HUES48 (cell line): Measurements from ENCODE around the gene CARF.
"Not testable (repeated sequence)": the region's sequence is repeated elsewhere in the genome, so short reads cannot be mapped to it uniquely, and the experiment has no call there.

Experiments used
- H3K27ac ChIP-seq: one replicate; pipeline ENCODE4 v1.7.0; 2013; ENCODE audit warnings: low read depth, low read length, inconsistent platforms
- H3K27me3 ChIP-seq: 2 replicates; pipeline ENCODE4 v1.6.1; 2013; ENCODE audit warnings: mild to moderate bottlenecking, low read length; ENCODE audit not compliant: control insufficient read depth, insufficient read depth
- H3K36me3 ChIP-seq: 2 replicates; pipeline ENCODE4 v1.6.1; 2013; ENCODE audit warnings: low read length; ENCODE audit not compliant: control insufficient read depth, insufficient read depth
- H3K4me1 ChIP-seq: 2 replicates; pipeline ENCODE4 v1.6.1; 2013; ENCODE audit warnings: mild to moderate bottlenecking, low read length; ENCODE audit not compliant: control insufficient read depth, insufficient read depth
- H3K4me3 ChIP-seq: 2 replicates; pipeline ENCODE4 v1.5.1; 2013; ENCODE audit warnings: mild to moderate bottlenecking, low read depth, low read length
- H3K9ac ChIP-seq: 2 replicates; pipeline ENCODE4 v1.6.1; 2013; ENCODE audit warnings: mild to moderate bottlenecking, low read depth, low read length, moderate library complexity
- H3K9me3 ChIP-seq: 2 replicates; pipeline ENCODE4 v1.6.1; 2013; ENCODE audit warnings: low read length; ENCODE audit not compliant: control insufficient read depth, insufficient read depth

The CARF gene

DNA sequence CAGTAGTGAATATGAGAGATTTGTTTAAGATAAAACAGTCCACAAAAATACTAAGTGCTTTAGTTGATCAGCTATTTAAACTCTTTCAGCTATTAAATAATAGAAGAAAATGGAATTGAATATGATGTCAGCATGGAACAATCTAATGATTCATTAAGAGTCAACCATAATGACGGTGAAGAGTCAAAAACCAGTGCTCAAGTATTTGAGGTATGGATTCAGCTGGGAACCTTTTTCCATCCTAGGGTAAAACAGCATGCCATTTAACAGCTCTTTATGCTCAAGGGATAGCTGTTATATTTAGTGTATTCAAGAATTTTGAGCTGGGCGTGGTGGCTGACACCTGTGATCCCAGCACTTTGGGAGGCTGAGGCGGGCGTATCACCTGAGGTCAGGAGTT lies 29.7 kb downstream of the CARF start:
- H3K4me3 ChIP-seq: no peak overlapping the region
- 0 out of 2 replicates have a peak, but pooled peaks cover 4% of the 10 kb centered on the region for H3K9me3 ChIP-seq
- H3K4me1 ChIP-seq: no peaks in the 10 kb centered on the region
- no peak overlapping the region for H3K9ac ChIP-seq
- no peaks in the 10 kb centered on the region for H3K27me3 ChIP-seq
- H3K27ac ChIP-seq: no peak overlapping the region
- H3K36me3 ChIP-seq: no peaks in the 10 kb centered on the region

DNA sequence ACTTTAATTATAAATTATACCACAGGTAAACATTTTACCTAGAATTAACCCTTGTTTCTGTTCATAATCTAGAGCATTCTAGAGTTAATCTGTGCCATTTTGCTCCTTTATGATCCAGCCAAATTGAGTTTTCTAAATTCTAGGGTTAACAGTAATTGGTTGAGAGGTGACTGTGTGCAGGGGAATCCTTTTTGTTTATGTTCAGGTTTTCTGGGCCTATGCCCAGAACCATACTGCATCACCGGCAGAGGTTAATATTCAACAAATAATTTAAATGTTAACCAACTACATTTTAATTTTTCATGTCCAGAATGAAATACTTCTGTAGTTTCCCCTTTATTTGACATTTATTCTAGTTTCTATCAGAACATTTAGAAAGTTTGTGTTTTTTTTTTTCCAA lies 32.3 kb downstream of the CARF start:
- H3K36me3 ChIP-seq: no peaks in the 10 kb centered on the region
- H3K9me3 ChIP-seq: peaks cover 11% of the 10 kb centered on the region; the same call in 1 of the 2 replicates
- no peak overlapping the region for H3K27ac ChIP-seq
- H3K4me3 ChIP-seq: no peak overlapping the region
- H3K4me1 ChIP-seq: no peaks in the 10 kb centered on the region
- H3K9ac ChIP-seq: no peak overlapping the region
- no peaks in the 10 kb centered on the region for H3K27me3 ChIP-seq

DNA sequence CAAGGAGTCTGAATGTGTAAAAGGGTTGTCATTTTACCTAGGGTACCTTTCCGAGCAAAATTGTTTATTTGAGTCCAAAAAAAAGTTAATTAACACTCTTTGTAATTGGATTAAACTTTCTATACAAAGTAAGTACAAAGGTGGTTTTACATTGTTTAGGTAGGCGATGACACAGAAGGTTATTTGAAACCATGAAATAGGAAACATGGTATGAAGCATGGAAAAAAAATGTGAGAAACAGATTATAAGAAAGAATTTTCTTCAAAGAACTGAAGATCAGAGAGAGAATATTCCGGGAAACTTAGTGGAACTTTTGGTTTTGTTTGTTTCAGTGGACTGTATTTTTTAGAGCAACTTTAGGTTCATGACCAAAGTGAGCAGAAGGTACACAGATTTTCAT lies 32.7 kb downstream of the CARF start:
- Histone ChIP-seq H3K4me1 (no peaks in the 10 kb centered on the region), H3K4me3 (no peak overlapping the region), H3K9ac (no peak overlapping the region), H3K27ac (no peak overlapping the region), H3K27me3 (no peaks in the 10 kb centered on the region), H3K36me3 (no peaks in the 10 kb centered on the region), H3K9me3 (peaks cover 11% of the 10 kb centered on the region; the same call in 1 of the 2 replicates)

DNA sequence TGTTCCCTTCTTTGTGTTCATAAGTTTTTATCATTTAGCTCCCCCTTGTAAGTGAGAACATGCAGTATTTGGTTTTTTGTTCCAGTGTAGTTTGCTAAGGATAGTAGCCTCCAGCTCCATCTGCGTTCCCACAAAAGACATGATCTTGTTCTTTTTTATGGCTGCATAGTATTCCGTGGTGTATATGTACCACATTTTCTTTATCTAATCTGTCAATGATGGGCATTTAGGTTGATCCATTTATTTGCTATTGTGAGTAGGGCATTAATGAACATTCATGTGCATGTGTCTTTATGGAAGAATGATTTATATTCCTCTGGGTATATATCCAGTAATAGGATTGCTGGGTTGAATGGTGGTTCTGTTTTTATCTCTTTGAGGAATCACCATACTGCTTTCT lies 33.4 kb downstream of the CARF start:
- H3K4me1 ChIP-seq: no peaks in the 10 kb centered on the region
- H3K9me3 ChIP-seq: peaks cover 11% of the 10 kb centered on the region; the same call in 1 of the 2 replicates
- no peaks in the 10 kb centered on the region for H3K36me3 ChIP-seq

DNA sequence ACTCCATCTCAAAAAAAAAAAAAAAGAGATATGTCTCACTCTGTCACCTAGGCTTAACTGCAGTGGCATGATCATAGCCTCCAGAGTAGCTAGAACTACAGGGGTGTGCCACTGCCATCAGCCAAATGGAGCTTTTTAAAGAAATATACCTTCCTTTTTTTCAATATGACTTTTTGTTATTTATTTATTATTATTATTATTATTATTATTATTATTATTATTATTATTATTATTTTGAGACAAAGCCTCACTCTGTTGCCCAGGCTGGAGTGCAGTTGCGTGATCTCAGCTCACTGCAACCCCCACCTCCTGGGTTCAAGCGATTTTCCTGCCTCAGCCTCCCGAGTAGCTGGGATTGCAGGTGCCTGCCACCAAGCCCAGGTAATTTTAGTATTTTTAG lies 37.3 kb downstream of the CARF start:
- not testable (repeated sequence) for H3K4me3 ChIP-seq, H3K9ac ChIP-seq, H3K4me1 ChIP-seq, H3K27me3 ChIP-seq, H3K27ac ChIP-seq, H3K36me3 ChIP-seq
- H3K9me3 ChIP-seq: peaks cover 11% of the 10 kb centered on the region; the same call in 1 of the 2 replicates

More for the DNA sequence above, 33.4 kb downstream of the CARF start:
- no peak overlapping the region for H3K27ac ChIP-seq
- H3K27me3 ChIP-seq: no peaks in the 10 kb centered on the region
- no peak overlapping the region for H3K9ac ChIP-seq
- no peak overlapping the region for H3K4me3 ChIP-seq

DNA sequence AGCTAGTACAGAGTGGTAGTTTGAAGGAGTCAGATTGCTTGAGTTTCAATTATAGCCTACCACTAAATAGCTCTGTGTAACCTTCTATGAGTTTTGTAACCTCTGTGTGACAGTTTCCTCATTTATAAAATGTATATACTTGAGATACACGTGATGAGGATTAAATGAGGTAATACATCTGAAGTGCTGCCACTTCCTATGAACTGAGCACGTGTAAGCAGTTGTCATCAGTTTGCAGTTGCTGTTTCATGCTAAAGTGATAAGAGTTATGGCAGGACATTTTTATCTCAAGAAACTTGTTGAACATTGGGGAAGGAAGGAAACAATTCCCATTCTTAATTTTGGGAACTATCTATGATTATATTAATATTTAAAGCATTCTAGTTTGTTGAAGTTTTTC lies 38.5 kb downstream of the CARF start:
- no peaks in the 10 kb centered on the region for H3K36me3 ChIP-seq
- no peak overlapping the region for H3K27ac ChIP-seq
- H3K4me1 ChIP-seq: no peaks in the 10 kb centered on the region
- no peaks in the 10 kb centered on the region for H3K27me3 ChIP-seq
- no peak overlapping the region for H3K9ac ChIP-seq
- peaks cover 8% of the 10 kb centered on the region; the same call in 1 of the 2 replicates for H3K9me3 ChIP-seq
- no peak overlapping the region for H3K4me3 ChIP-seq

DNA sequence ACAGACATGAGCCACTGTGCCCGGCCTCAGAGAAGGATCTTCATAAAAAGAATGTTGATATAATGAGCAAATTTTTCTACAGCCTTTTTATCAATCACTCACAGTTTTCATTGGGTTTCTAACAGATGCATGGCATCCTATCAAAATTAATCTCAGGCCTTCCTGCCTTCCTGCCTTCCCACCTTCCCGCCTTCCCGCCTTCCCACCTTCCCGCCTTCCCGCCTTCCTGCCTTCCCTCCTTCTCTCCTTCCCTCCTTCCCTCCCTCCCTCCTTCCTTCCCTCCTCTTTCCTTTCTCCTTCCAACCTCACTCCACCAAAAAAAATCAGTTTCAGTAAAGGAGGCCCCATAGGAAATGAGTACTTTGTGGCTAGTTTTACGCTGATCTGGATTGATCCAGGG lies 48.4 kb downstream of the CARF start:
- Histone ChIP-seq H3K27ac (no peak overlapping the region), H3K27me3 (no peaks in the 10 kb centered on the region), H3K9ac (no peak overlapping the region), H3K4me3 (no peak overlapping the region), H3K36me3 (no peaks in the 10 kb centered on the region), H3K9me3 (no peaks in the 10 kb centered on the region), H3K4me1 (no peaks in the 10 kb centered on the region)

DNA sequence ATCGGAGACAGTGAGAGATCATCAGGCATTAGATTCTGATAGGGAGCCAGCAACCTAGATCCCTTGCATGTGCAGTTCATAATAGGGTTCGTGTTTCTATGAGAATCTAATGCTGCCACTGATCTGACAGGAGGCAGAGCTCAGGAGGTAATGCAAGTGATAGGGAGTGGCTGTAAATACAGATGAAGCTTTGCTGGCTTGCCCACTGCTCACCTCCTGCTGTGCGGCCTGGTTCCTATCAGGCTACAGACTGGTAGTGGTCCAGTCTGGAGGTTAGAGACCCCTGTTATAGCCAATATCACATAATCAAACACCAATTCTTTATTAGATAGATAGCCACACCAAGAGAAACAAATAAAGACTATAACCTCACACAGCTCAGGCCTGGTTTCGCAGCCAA lies 51.6 kb downstream of the CARF start:
- no peaks in the 10 kb centered on the region for H3K36me3 ChIP-seq
- no peak overlapping the region for H3K4me3 ChIP-seq
- no peaks in the 10 kb centered on the region for H3K9me3 ChIP-seq
- H3K27ac ChIP-seq: no peak overlapping the region
- H3K4me1 ChIP-seq: no peaks in the 10 kb centered on the region
- H3K27me3 ChIP-seq: no peaks in the 10 kb centered on the region
- no peak overlapping the region for H3K9ac ChIP-seq

DNA sequence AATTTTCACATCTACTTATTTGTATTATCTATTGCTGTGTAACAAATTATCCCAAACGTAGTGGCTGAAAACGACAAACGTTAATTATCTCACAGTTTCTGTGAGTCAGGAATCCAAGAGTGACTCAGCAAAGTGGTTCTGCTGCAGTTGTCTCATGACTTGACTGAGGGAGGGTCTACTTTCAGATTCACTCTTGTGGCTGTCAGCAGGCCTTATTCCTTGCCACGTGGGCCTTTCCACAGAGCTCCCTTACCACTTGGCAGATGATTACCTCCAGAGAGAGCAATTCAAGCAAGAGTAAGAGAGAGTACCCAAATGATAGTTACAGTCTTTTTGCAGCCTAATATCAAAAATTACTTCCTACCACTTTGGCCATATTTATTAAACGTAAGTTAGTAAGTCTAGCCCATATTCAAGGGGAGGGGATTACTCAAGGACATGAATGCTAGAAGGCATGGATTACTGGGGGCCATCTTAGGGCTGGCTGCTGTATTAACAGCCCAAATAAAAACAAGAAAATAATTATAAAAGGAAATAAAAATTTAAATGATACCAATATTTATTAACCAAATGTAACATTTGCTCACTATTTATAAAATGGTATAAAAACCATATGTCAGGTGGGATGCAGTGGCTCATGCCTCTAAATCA lies 53.9 kb downstream of the CARF start:
- no peak overlapping the region for H3K27ac ChIP-seq
- H3K36me3 ChIP-seq: no peaks in the 10 kb centered on the region
- H3K9me3 ChIP-seq: no peaks in the 10 kb centered on the region
- H3K27me3 ChIP-seq: no peaks in the 10 kb centered on the region
- no peaks in the 10 kb centered on the region for H3K4me1 ChIP-seq
- H3K4me3 ChIP-seq: no peak overlapping the region
- H3K9ac ChIP-seq: no peak overlapping the region

DNA sequence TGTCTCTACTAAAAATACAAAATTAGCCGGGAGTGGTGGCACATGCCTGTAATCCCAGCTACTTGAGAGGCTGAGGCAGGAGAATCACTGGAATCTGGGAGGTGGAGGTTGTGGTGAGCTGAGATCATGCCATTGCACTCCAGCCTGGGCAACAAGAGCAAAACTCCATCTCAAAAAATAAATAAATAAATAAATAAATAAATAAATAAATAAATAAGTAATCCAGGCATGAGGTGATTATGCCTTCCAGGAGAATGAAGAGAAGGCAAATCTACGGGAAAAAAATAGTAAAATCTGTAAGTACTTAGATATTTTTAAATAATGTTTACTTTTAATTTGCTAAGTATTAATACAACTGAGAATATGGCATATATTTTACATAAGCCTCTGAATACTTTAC lies 57.3 kb downstream of the CARF start:
- not testable (repeated sequence) for H3K4me1 ChIP-seq, H3K36me3 ChIP-seq, H3K9ac ChIP-seq, H3K9me3 ChIP-seq, H3K27me3 ChIP-seq, H3K27ac ChIP-seq, H3K4me3 ChIP-seq

DNA sequence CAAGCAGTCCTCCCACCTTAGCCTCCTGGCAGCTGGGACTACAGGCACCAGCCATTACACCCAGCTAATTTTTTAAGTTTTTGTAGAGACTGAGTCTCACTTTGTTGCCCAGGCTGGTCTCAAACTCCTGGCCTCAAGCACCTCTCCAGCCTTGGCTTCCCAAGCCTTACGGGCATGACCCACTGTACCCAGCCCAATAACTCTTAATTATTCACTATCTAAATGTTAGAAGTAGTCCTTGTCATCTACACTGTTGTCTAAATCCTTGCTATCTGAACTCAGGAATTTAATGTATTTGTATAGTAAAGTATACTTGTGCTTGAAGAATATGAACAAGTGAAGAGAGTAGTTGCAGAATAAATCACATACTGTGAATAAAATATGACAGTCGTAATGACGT lies 64.7 kb downstream of the CARF start:
- H3K36me3 ChIP-seq: no peaks in the 10 kb centered on the region
- no peaks in the 10 kb centered on the region for H3K9me3 ChIP-seq
- no peaks in the 10 kb centered on the region for H3K4me1 ChIP-seq
- no peak overlapping the region for H3K9ac ChIP-seq
- H3K4me3 ChIP-seq: no peak overlapping the region
- no peaks in the 10 kb centered on the region for H3K27me3 ChIP-seq
- no peak overlapping the region for H3K27ac ChIP-seq
